ENCODE results near the gene DLG5.

DNA sequence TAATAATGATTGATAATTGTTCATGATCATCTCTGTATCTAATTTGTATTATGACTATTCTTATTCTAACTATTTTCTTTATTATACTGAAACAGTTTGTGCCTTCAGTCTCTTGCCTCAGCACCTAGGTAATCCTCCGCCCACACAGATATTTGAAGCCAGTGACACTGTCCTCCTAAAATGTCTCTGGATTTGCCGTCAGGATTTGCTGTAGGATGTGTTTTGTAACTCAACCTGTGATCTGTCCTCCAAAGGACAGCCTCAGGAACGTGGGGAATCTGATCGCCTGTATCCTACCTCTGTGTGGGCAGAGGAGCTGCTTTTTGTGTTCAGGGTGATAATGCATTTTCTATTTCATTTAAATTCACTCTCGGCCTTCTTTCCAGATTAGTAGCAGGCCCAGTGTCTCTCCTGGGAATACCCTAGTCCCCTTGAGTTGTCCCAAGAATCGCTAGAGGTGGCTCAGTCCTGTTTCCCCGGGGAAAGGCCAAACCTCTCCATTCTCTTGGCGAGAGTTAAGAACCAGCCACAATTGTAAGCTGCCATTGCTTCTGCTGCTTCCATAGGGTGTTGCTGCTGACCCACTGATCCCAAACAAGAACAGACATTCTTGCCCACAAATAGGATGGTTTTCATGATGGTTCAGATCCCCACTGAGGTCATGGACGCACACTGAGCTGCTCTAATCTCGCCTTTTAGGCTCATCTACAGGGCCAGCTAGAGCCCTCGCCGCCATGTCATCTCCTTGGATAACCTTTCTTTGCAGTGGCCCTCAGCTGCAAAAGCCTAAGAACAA lies 152.7 kb downstream of the DLG5 start:
- no peak for TF ChIP-seq HOXC10 (CRISPR knock-in tag; IDR thresholded peaks at IDR 0.05)
- no peak for TF ChIP-seq YY1 (tag by site-specific recombination; IDR thresholded peaks at IDR 0.05)
- no peak for TF ChIP-seq ZNF513 (tag by site-specific recombination; IDR thresholded peaks at IDR 0.05)
- no peak for TF ChIP-seq SP3 (tag by site-specific recombination; IDR thresholded peaks at IDR 0.05)
- no peak for TF ChIP-seq ZIC2 (tag by site-specific recombination; IDR thresholded peaks at IDR 0.05)
- TF ChIP-seq CTCF (tag by site-specific recombination; IDR thresholded peaks at IDR 0.05), result no peak
- TF ChIP-seq ZNF843 (tag by site-specific recombination; IDR thresholded peaks at IDR 0.05), result no peak
- TF ChIP-seq ZNF670 (tag by site-specific recombination; IDR thresholded peaks at IDR 0.05; ENCODE audit: low read depth), result no peak
- TF ChIP-seq, protein P1, sequence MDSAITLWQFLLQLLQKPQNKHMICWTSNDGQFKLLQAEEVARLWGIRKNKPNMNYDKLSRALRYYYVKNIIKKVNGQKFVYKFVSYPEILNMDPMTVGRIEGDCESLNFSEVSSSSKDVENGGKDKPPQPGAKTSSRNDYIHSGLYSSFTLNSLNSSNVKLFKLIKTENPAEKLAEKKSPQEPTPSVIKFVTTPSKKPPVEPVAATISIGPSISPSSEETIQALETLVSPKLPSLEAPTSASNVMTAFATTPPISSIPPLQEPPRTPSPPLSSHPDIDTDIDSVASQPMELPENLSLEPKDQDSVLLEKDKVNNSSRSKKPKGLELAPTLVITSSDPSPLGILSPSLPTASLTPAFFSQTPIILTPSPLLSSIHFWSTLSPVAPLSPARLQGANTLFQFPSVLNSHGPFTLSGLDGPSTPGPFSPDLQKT (IDR thresholded peaks at IDR 0.05; ENCODE audit: borderline replicate concordance, low read depth, low read length), result no peak
- TF ChIP-seq ZNF174 (tag by site-specific recombination; IDR thresholded peaks at IDR 0.05), result no peak

Measured in HEK293 (cell line).